Activated CD4-positive, alpha-beta T cell treated with anti-CD3 and anti-CD28 coated beads, Interleukin-2, amount 50 U/mL, for 1 hour (primary cell): ENCODE data around the gene RAPGEF4.

Source experiments
- DNase-seq: peaks from one replicate; pipeline ENCODE4 v3.0.0-alpha.2; 2020

The RAPGEF4 gene

GRCh38 chr2:172976116-172976515, 240.5 kb downstream of the RAPGEF4 start:
- DNase-seq: no peak

- DNase-seq: no peak
Observed at GRCh38 chr2:172976816-172977215, 241.2 kb downstream of the RAPGEF4 start.

DNA sequence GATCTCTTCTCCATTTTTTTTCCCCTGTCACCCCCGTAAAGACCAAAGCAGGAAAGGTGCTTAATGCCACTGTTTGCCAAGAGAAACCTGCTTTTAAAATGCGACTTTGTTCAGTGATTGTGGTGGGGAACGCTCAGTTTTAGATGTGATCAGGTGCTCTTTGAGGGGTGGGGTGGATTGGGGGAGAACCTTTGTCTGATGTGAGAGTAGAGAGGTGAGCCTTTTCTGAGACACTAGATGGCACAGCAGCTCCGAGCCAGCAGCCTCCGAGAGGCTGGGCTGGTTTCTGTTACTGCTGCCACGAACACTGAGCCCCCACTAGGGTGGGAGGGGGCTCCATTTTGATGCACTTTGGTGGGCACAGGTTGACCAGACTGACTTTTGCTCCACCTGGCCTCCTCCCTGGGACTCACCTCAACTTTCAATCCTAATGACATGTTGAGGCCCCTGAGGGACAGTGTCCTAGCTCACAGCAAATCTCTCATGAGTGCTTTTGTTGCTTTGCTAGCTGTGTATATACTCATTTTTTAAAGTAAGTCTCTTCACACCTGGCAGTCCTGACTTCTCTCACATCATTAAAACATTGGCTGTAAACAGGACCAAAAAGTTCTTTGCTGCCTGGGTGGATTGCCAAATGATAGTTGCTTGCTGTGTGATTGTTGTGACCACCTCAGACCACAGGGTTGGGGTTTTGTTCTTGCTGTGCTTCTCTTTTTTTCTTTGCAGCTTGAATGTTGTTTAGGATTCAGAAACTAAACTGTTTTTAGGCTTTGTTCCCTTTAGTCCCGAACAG, 241.8 kb downstream of the RAPGEF4 start:
- no peak for DNase-seq

DNA sequence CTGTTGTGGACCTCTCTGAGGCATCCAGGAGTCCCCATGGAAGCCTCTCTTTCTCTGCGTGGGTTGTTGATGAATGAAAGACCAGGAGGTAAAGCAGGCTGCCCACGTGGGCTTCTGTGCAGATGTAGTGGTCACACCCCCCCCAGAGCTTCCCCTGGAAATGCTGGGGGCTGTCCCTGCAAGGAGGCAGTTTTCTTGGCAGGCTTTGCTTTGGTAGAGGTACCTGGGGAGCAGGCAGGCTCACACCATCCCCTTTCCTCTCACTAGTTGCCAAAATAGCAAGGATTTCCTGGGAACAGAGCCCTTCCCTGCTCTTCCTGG, 242.4 kb downstream of the RAPGEF4 start:
- DNase-seq: no peak

- DNase-seq: no peak
Observed at GRCh38 chr2:172985139-172985892, 249.7 kb downstream of the RAPGEF4 start.

DNA sequence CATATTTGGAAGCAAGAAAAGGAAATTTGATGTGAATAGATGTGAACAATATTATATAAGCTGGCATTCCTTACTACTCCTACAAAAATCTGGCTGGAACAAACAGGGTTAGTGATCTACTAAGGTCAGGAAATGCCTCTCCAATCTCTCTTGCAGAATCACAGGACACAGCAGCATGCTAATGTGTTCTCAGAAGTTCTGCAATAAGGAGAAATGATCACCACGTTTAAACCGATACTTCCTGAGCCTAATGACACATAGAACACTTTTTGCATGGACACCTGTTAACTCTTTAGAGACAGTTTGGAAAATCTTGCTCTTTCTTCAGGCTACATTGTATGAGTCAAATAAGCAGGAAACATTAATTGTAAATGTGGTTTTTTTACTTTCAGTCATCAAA, 250.4 kb downstream of the RAPGEF4 start:
- DNase-seq: no peak

- no peak for DNase-seq
Observed at GRCh38 chr2:172988728-172989127, 253.1 kb downstream of the RAPGEF4 start.

GRCh38 chr2:172991031-172991430, 255.4 kb downstream of the RAPGEF4 start:
- DNase-seq: no peak

DNA sequence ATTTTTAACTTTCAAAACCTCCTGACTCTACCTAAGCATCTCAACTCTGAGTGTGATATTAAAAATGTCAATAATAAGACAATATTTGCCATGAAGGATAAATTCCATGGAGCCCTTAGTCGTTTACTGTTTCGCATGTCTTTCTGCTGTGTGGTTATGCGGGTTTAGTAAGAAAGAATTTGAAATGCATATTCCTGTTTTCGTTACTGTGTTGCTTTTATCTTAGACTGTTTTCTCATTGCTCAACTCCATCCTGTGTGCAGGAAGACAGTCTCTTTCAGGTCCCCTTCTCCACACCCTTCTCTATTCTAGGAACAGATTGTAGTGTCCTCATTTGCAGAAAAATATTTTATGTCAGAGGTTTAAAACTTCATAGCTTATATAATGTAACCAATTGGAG, 257.5 kb downstream of the RAPGEF4 start:
- DNase-seq: no peak

DNA sequence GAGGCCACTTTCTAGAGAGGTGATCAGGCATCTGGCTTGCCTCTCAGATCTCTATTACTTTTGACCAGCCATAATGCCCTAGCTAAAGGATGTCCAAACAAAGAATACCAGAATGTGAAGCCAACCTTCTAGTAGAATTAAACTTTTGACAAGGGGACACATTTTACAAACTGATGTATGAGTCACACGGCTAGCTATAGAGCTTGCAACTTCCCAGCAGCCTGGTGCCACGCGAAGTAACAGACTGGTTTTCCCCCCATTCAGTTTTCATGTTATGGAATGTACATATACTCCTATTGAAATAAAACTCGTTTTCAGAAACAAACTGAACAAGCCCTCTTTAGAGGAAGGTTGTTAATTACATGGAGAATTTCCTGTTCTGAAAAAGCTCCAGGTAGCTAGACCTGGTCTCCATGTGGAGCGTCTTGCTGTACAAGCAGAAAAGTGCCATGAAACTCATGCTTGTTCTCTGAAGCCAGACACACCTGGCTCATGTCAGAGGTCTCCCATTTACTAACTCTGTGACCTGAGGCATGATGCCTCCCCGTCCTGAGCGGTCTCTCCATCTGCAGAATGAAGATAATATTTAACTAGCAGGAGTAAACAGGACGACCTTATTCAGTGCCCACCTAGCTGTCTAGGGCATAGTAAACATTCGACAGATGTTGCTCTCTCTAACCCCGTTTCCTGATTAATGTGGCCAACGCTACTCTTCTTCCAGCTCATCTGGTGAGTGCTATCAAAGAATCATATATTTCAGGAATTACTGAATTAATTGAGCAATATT, 258.5 kb downstream of the RAPGEF4 start:
- DNase-seq: no peak

DNA sequence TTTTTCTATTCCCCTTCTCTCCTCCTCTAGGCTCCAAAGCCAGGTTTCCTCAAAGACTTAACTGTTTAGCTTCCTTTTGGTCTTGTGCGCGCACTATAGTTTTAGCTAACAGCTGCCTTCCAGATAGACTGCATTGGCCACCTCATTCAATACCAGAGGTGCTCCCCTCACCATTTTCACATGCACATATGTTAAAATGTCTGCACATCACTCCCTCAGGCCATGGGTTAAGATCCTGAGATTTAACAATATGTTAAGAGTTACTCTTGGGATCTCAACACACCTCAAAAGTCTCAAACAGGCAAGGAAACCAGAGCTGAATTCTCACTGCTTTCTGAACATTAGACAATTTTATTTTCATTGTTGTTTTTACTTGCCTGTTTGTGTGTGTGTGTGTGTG, 259.2 kb downstream of the RAPGEF4 start:
- no peak for DNase-seq

DNA sequence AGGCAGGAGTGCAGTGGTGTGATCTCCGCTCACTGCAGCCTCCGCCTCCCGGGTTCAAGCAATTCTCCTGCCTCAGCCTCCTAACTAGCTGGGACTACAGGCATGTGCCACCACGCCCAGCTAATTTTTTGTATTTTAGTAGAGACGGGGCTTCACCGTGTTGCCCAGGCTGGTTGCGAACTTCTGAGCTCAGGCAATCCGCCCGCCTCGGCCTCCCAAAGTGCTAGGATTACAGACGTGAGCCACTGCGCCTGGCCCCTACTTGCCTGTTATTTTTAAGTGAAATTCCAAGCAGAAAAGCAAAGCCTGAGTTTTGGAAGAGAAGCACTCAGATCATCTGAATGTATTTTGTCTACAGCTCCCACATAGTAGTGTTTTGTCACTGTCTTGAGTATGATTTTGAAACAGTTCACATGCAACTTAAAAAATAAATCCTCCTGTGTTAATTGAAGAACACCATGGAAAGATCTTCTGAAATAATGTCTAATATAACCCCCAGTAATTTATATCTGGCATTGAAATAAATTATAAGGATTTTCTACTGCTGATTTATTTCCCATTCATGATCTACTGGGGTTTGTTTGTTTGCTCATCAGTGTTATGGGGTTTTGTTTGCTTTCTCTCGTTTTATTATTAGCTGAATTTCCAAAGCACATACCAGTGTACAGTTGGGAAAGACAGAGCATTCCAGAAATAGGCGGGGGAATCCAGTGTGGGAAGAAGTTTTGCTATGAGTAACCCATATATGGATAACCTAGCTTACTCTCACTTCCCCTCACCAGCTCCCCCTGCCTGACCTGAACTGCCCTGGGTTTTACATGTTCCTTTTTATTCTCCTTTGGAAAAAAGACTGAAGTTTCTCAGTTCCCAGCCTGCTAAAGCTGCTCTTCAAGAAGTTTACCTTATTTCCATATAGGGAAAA, 259.9 kb downstream of the RAPGEF4 start:
- DNase-seq: no peak

- DNase-seq: no peak
Observed at GRCh38 chr2:172996387-172996961, 260.8 kb downstream of the RAPGEF4 start.

- no peak for DNase-seq
Observed at GRCh38 chr2:172997031-172997430, 261.4 kb downstream of the RAPGEF4 start.

- no peak for DNase-seq
Observed at GRCh38 chr2:172998547-172999272, 263.1 kb downstream of the RAPGEF4 start.

DNA sequence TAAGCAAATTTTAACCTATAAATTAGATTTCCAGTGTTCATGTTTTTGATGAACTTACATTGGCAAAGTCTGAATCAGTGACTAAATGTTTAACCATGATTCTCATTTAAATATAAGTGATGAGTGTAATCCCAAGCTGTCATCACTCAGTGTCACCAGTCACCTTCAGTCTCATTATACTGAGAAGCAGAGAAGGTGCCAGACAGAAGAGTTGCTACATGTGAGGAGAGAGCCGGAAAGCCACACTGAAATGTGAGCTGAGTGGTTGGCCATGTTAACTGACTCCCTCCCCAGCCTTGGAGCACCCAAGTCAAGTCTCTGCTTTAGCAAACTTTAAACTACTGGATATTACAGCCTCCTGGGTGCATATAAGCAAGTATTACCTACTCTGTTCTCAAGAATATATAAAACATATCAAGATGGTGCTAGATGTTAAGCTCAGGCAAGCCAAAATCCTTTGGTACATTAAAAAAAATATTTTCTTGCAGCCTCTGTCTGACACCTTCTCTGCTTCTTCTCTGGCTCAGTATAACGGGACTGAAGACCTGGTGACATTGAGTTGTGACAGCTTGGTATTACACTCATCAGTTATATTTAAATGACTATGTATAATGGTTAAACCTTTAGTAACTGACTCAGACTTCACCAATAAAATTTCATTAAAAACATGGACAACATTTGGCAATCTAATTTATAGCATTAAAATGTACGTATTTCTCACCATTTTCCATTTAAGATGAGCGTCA, 264.2 kb downstream of the RAPGEF4 start:
- DNase-seq: no peak

DNA sequence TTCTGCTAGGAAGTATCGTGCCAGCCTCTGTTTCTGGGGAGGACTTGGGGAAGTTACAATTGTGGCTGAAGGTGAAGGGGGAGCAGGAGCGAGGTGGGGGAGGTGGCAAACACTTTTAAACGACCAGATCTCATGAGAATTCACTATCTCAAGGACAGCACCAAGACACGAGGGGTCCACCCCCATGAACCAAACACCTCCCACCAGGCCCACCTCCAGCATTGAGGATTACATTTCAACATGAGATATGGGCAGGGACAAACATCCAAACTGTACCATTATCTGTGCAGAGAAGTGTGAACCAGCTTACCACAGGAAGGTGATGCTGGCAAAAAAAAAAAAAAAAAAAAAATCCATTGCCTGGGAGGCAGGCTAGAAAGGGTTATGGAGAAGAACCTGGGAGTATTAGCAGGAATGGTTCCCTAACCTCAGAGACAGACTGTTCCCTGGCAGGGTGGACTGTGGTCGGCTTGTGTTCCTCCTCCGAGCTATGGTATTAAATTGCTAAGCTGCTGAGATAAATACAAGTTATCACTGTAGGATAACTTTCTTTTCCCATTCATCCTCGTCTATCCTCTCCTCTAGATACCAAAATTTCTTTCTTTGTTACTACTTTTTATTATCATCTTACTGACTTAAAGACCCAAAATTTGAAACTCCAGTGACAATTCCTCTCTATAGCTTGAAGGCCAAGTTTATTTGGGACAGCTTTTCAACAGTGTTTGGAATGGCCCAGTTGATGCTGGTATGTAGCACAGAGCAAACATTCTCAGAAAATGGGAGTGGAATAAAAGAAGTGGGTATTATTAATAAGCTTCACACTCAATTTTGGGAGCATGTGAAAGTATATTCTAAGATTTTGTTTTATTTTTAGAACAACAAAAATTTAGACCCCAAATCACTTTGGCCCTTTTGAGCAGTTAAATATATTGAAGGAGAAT, 266.3 kb downstream of the RAPGEF4 start:
- no peak for DNase-seq

DNA sequence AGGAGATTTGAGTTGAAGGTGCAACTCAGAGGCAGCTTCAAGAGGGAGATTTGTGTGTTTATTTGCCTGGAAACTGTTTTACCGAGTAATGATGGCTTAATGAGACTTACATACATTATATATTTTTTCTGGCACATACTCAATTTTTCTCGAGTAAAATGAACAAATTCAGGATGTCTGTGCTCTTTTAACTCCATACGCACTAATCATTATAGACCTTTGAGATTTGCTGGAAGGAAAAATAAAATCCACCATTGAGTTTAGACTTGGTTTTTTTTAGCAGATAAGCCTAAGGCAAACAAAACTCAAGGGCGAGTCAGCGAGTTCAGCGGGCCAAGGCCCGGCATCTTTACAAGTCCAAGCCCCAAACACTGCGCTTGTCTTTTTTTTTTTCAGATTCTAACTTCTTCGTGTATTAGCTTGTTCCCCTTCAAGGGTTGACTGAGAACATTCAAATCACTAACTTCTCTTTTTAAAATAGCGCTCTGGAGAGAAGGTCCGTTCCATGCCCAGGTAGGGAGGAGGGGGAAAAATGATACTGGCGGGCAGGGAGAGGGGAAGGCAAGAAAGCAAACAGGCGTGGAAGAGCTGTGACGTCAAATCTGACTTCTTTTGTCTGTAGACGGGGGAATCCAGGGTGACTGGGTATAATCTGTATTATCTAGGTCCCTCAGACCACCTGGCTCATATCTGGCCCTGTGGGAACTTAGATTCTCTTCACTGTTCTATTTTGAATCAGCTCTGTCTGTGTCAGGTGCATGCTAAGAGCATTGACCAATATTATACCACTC, 267.3 kb downstream of the RAPGEF4 start:
- DNase-seq: no peak

GRCh38 chr2:173008786-173009185, 273.1 kb downstream of the RAPGEF4 start:
- no peak for DNase-seq
